ENCODE data around the gene TICRR. TPM values are rescaled to one million over a fixed set of nuclear protein-coding genes. Genes with fewer than 3 reads are reported as not detected.

The TICRR gene
- total RNA-seq, 1 experiment from 2014 or later = 23.6 TPM

- H3K27me3 ChIP-seq (ENCODE audit: insufficient read depth, low read depth) = no peaks in the 10 kb centered on the region
- H3K79me2 ChIP-seq (ENCODE audit: low read depth) = peaks cover 16% of the 10 kb centered on the region
- H3K9me2 ChIP-seq (ENCODE audit: insufficient read depth) = no peaks in the 10 kb centered on the region
- H3K4me2 ChIP-seq = no peak overlapping the region
- TF ChIP-seq CTCF (conservative IDR thresholded peaks at IDR 0.05) (no peak), EZH2 (IDR thresholded peaks at IDR 0.05; ENCODE audit: low read depth) (no peak)
- DNase-seq = no peak
- 0 out of 2 replicates have a peak, but pooled peaks cover 3% of the 10 kb centered on the region for H3K36me3 ChIP-seq (ENCODE audit: low read depth)
- H3K4me3 ChIP-seq = no peak overlapping the region
- peaks cover 14% of the 10 kb centered on the region for H3K4me1 ChIP-seq (replicated peaks; ENCODE audit: insufficient read depth)
- no peaks in the 10 kb centered on the region for H3K9me3 ChIP-seq (ENCODE audit: insufficient read depth, low read depth)
- H4K20me1 ChIP-seq (ENCODE audit: insufficient read depth) = no peaks in the 10 kb centered on the region
- intact Hi-C loops (cut with micrococcal nuclease; ENCODE audit: unreplicated experiment) = loop anchor here (5.0 kb wide), 1 partner anchor 86 kb away; no protein-coding TSS in a partner anchor
- no TSS peak for BruUV-seq (replicated peaks)
- CTCF ChIA-PET = no interaction called here
- POLR2A ChIA-PET (ENCODE audit: unreplicated experiment) = no interaction called here
- H2AFZ ChIP-seq = no peak overlapping the region
- peaks cover 29% of the 10 kb centered on the region for H3F3A ChIP-seq (ENCODE audit: insufficient read depth, low read depth)
- peak overlapping the region; percentile 12; the same call in 1 of the 2 replicates for H3K27ac ChIP-seq
Observed at GRCh38 chr15:89656116-89656815, 81.0 kb downstream of the TICRR start.

GRCh38 chr15:89657686-89658200 lies 82.5 kb downstream of the TICRR start:
- H3K4me3 ChIP-seq = no peak overlapping the region
- no peak overlapping the region for H3K27ac ChIP-seq
- ChIA-PET POLR2A (ENCODE audit: unreplicated experiment) (interaction anchor here (0.6 kb wide), 1 partner anchor 10 kb away, joined by 4 read pairs; no protein-coding TSS in a partner anchor), CTCF (interaction anchor here (0.6 kb wide), 1 partner anchor 166 kb away, joined by 8 read pairs; no protein-coding TSS in a partner anchor)
- H4K20me1 ChIP-seq (ENCODE audit: insufficient read depth) = no peaks in the 10 kb centered on the region
- H3K9me3 ChIP-seq (ENCODE audit: insufficient read depth, low read depth) = no peaks in the 10 kb centered on the region
- peaks cover 20% of the 10 kb centered on the region for H3K79me2 ChIP-seq (ENCODE audit: low read depth)
- peaks cover 29% of the 10 kb centered on the region for H3K4me1 ChIP-seq (replicated peaks; ENCODE audit: insufficient read depth)
- TF ChIP-seq EZH2 (IDR thresholded peaks at IDR 0.05; ENCODE audit: low read depth) (no peak), CTCF (conservative IDR thresholded peaks at IDR 0.05) (no peak)
- BruUV-seq (replicated peaks) = no TSS peak
- H3K4me2 ChIP-seq = no peak overlapping the region
- no peak overlapping the region for H2AFZ ChIP-seq
- peaks cover 38% of the 10 kb centered on the region for H3F3A ChIP-seq (ENCODE audit: insufficient read depth, low read depth)
- intact Hi-C loops (cut with micrococcal nuclease; ENCODE audit: unreplicated experiment) = loop anchor here (5.0 kb wide), 1 partner anchor 85 kb away; no protein-coding TSS in a partner anchor
- no peak for DNase-seq
- no peaks in the 10 kb centered on the region for H3K9me2 ChIP-seq (ENCODE audit: insufficient read depth)
- no peaks in the 10 kb centered on the region for H3K36me3 ChIP-seq (ENCODE audit: low read depth)
- no peaks in the 10 kb centered on the region for H3K27me3 ChIP-seq (ENCODE audit: insufficient read depth, low read depth)

GRCh38 chr15:89659295-89659694 lies 84.0 kb downstream of the TICRR start:
- no TSS peak for BruUV-seq (replicated peaks)
- no peak for TF ChIP-seq EZH2 (IDR thresholded peaks at IDR 0.05; ENCODE audit: low read depth)
- TF ChIP-seq CTCF (conservative IDR thresholded peaks at IDR 0.05) = no peak
- no peak overlapping the region for H3K4me2 ChIP-seq
- H3K27ac ChIP-seq = no peak overlapping the region
- H3K9me2 ChIP-seq (ENCODE audit: insufficient read depth) = no peaks in the 10 kb centered on the region
- peaks cover 8% of the 10 kb centered on the region for H3K79me2 ChIP-seq (ENCODE audit: low read depth)
- no peaks in the 10 kb centered on the region for H4K20me1 ChIP-seq (ENCODE audit: insufficient read depth)
- ChIA-PET CTCF (no interaction called here), POLR2A (ENCODE audit: unreplicated experiment) (no interaction called here)
- DNase-seq = no peak
- no peak overlapping the region for H2AFZ ChIP-seq
- H3K4me3 ChIP-seq = no peak overlapping the region
- no peaks in the 10 kb centered on the region for H3K27me3 ChIP-seq (ENCODE audit: insufficient read depth, low read depth)
- peaks cover 39% of the 10 kb centered on the region for H3F3A ChIP-seq (ENCODE audit: insufficient read depth, low read depth)
- intact Hi-C loops (cut with micrococcal nuclease; ENCODE audit: unreplicated experiment) = loop anchor here (5.0 kb wide), 1 partner anchor 83 kb away; no protein-coding TSS in a partner anchor
- no peaks in the 10 kb centered on the region for H3K9me3 ChIP-seq (ENCODE audit: insufficient read depth, low read depth)
- no peaks in the 10 kb centered on the region for H3K36me3 ChIP-seq (ENCODE audit: low read depth)
- H3K4me1 ChIP-seq (replicated peaks; ENCODE audit: insufficient read depth) = peaks cover 26% of the 10 kb centered on the region
